Measurements from ENCODE around the gene CEP164. TPM values are rescaled to one million over a fixed set of nuclear protein-coding genes. Genes with fewer than 3 reads are reported as not detected.
A peak's percentile ranks its signal among the peaks of the same experiment; 100 is the strongest.

Gene CEP164
- total and polyA plus RNA-seq, 7 donors = 2.0 to 12.4 (median 5.7) TPM

DNA sequence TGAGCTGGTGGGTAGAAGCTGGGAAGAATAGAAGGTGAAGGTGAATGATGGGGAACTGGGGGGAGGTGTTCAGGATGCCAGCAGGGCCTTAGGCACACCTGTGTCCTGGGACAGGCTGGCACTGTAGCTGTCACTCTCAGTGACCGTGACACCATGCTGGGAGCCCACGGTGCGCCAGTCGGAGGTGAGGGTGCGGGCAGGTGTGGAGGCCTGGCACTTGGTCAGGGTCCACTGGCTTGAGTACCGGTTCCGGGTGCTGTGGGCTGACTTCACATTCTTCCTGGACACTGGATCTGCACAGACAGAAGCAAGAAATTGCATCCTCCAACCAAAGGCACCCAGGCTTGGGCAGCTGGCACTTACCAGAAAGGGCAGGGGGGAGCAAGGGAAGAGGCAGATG, 103.8 kb downstream of the CEP164 start:
- DNase-seq = peak in 1 of 2 donors; percentile 9
- TF ChIP-seq CTCF (IDR thresholded peaks at IDR 0.05) = no peak
- Histone ChIP-seq H3K4me1 (no peaks in the 10 kb centered on the region), H3K27ac (no peak overlapping the region), H3K36me3 (ENCODE audit: insufficient read depth in 1 of 2, low read depth in 1 of 2) (no peaks in the 10 kb centered on the region), H3K4me3 (no peak overlapping the region), H3K9me3 (no peaks in the 10 kb centered on the region), H3K27me3 (ENCODE audit: insufficient read depth in 3 of 3, low read length in 2 of 3) (peaks cover 0 to 13% (median 0%) of the 10 kb centered on the region in 3 donors)
- intact Hi-C loops (cut with DNase I) = loop anchor here in 1 of 2 donors (10.0 kb wide), 1 partner anchor 513 kb away; no protein-coding TSS in a partner anchor
- 93 to 99% (median 93%) methylated on average over 7 of the region's 7 CpGs for WGBS, 3 donors
- no peak for ATAC-seq

GRCh38 chr11:117433717-117434116, 106.1 kb downstream of the CEP164 start:
- intact Hi-C loops (cut with DNase I) = loop anchor here in 1 of 2 donors (10.0 kb wide), 1 partner anchor 511 kb away; no protein-coding TSS in a partner anchor

DNA sequence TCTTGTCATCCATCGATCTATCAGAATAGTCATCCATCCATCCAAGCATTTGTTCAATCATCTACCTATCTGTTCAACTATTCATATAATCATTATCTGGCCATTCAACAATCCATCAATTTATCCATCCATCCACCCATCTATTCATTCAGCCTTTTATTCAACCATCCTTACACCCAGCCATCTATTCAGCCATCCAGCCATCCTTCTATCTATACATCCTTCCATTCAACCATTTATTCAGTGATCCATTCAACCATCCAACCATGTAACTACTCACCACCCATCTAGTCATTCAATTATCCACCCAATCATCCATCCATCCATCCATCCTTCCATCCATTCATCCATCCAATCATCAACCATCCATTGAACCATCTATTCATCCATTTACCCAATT, 106.8 kb downstream of the CEP164 start:
- no peaks in the 10 kb centered on the region for H3K9me3 ChIP-seq
- H3K36me3 ChIP-seq (ENCODE audit: insufficient read depth in 1 of 2, low read depth in 1 of 2) = no peaks in the 10 kb centered on the region
- 95% methylated on average over 1 of the region's 1 CpG for WGBS, 3 donors
- TF ChIP-seq CTCF (IDR thresholded peaks at IDR 0.05) = no peak
- no peak for DNase-seq
- H3K27ac ChIP-seq = no peak overlapping the region
- intact Hi-C loops (cut with DNase I) = loop anchor here in 1 of 2 donors (10.0 kb wide), 1 partner anchor 510 kb away; no protein-coding TSS in a partner anchor
- H3K4me1 ChIP-seq = no peaks in the 10 kb centered on the region
- H3K4me3 ChIP-seq = no peak overlapping the region
- ATAC-seq = no peak
- H3K27me3 ChIP-seq (ENCODE audit: insufficient read depth in 3 of 3, low read length in 2 of 3) = peaks cover 0 to 16% (median 0%) of the 10 kb centered on the region in 3 donors

More at GRCh38 chr11:117433717-117434116, 106.1 kb downstream of the CEP164 start:
- no peak overlapping the region for H3K4me3 ChIP-seq
- ATAC-seq (no peak), DNase-seq (no peak)
- no peaks in the 10 kb centered on the region for H3K4me1 ChIP-seq
- no peaks in the 10 kb centered on the region for H3K36me3 ChIP-seq (ENCODE audit: insufficient read depth in 1 of 2, low read depth in 1 of 2)
- peaks cover 0 to 16% (median 0%) of the 10 kb centered on the region in 3 donors for H3K27me3 ChIP-seq (ENCODE audit: insufficient read depth in 3 of 3, low read length in 2 of 3)
- no peak overlapping the region for H3K27ac ChIP-seq
- H3K9me3 ChIP-seq = no peaks in the 10 kb centered on the region
- TF ChIP-seq CTCF (IDR thresholded peaks at IDR 0.05) = no peak

- ATAC-seq = no peak
These were observed 107.7 kb downstream of the CEP164 start for GRCh38 chr11:117435326-117435725.

More at GRCh38 chr11:117435326-117435725, 107.7 kb downstream of the CEP164 start:
- Histone ChIP-seq H3K4me1 (no peaks in the 10 kb centered on the region), H3K9me3 (no peaks in the 10 kb centered on the region), H3K27me3 (ENCODE audit: insufficient read depth in 3 of 3, low read length in 2 of 3) (peaks cover 0 to 21% (median 0%) of the 10 kb centered on the region in 3 donors), H3K36me3 (ENCODE audit: insufficient read depth in 1 of 2, low read depth in 1 of 2) (no peaks in the 10 kb centered on the region), H3K27ac (no peak overlapping the region), H3K4me3 (no peak overlapping the region)
- no peak for TF ChIP-seq CTCF (IDR thresholded peaks at IDR 0.05)
- intact Hi-C loops (cut with DNase I) = loop anchor here in 1 of 2 donors (10.0 kb wide), 1 partner anchor 509 kb away; no protein-coding TSS in a partner anchor
- no peak for DNase-seq
- WGBS, 3 donors = 71 to 80% (median 79%) methylated on average over 5 to 6 of the region's 6 CpGs
